RWPE2 (cell line): ENCODE measurements around the gene AGAP5.
"Not testable (repeated sequence)": the region's sequence is repeated elsewhere in the genome, so short reads cannot be mapped to it uniquely, and the experiment has no call there.

Source experiments
- ATAC-seq: fragments of 200-7000 bp; cut with Tn5 transposase; 3 replicates; pipeline ENCODE4 v1.9.1; 2021; ENCODE audit warnings: low read depth
- DNase-seq: peaks from one replicate; pipeline ENCODE4 v3.0.0-alpha.2; 2020; ENCODE audit warnings: low spot score
- H3K27ac ChIP-seq: fragments of 450-650 bp; 2 replicates; pipeline ENCODE4 v1.5.1; 2017; ENCODE audit warnings: mild to moderate bottlenecking; ENCODE audit not compliant: poor library complexity, severe bottlenecking
- H3K27me3 ChIP-seq: fragments of 250-450 bp; sonication (Bioruptor Pico); 2 replicates; pipeline ENCODE4 v1.5.1; 2021; ENCODE audit warnings: mild to moderate bottlenecking, moderate library complexity; ENCODE audit not compliant: insufficient read depth, poor library complexity, severe bottlenecking
- H3K36me3 ChIP-seq: fragments of 250-450 bp; sonication (Bioruptor Pico); 2 replicates; pipeline ENCODE4 v1.5.1; 2020; ENCODE audit warnings: low read depth, mild to moderate bottlenecking, moderate library complexity
- H3K4me1 ChIP-seq: fragments of 250-450 bp; sonication (Bioruptor Pico); 2 replicates; pipeline ENCODE4 v1.5.1; 2021; ENCODE audit warnings: mild to moderate bottlenecking, moderate library complexity; ENCODE audit not compliant: insufficient read depth, poor library complexity, severe bottlenecking
- H3K4me3 ChIP-seq: fragments of 250-450 bp; sonication (Bioruptor Pico); 2 replicates; pipeline ENCODE4 v1.5.1; 2021; ENCODE audit warnings: mild to moderate bottlenecking, moderate library complexity; ENCODE audit not compliant: severe bottlenecking
- H3K9me3 ChIP-seq: fragments of 250-450 bp; sonication (Bioruptor Pico); 2 replicates; pipeline ENCODE4 v1.5.1; 2021; ENCODE audit warnings: mild to moderate bottlenecking, moderate library complexity; ENCODE audit not compliant: severe bottlenecking

Gene AGAP5

GRCh38 chr10:73705506-73706072 is 7.7 kb upstream of the AGAP5 start:
- H3K27ac ChIP-seq, H3K27me3 ChIP-seq, H3K4me3 ChIP-seq, H3K9me3 ChIP-seq, ATAC-seq, DNase-seq, H3K36me3 ChIP-seq, H3K4me1 ChIP-seq: not testable (repeated sequence)

GRCh38 chr10:73703924-73704323 is 6.0 kb upstream of the AGAP5 start:
- ATAC-seq, H3K4me1 ChIP-seq, H3K27ac ChIP-seq, H3K4me3 ChIP-seq, H3K36me3 ChIP-seq, H3K27me3 ChIP-seq, H3K9me3 ChIP-seq, DNase-seq: not testable (repeated sequence)

DNA sequence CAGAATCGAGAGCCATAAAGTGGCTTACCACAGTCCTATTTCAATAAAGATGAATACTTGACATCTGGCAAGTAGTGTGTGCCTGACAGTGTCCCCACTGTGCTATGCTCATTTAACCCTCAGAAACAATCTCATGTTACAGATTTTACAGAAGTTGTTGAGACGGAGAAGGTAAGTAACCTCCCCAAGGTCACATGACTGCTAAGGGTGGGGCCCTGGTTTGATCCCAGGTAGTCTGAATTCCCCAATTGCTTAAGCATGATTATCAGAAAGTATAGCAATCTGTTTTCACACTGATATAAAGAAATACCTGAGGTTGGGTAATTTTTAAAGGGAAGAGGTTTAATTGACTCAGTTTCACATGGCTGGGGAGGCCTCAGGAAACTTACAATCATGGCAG is 910 bp upstream of the AGAP5 start:
- DNase-seq, ATAC-seq, H3K27me3 ChIP-seq, H3K36me3 ChIP-seq, H3K27ac ChIP-seq, H3K4me3 ChIP-seq, H3K9me3 ChIP-seq, H3K4me1 ChIP-seq: not testable (repeated sequence)

GRCh38 chr10:73695302-73695701 is 2.6 kb downstream of the AGAP5 start:
- not testable (repeated sequence) for DNase-seq, H3K36me3 ChIP-seq, H3K27me3 ChIP-seq, H3K9me3 ChIP-seq, H3K4me1 ChIP-seq, ATAC-seq, H3K4me3 ChIP-seq, H3K27ac ChIP-seq

DNA sequence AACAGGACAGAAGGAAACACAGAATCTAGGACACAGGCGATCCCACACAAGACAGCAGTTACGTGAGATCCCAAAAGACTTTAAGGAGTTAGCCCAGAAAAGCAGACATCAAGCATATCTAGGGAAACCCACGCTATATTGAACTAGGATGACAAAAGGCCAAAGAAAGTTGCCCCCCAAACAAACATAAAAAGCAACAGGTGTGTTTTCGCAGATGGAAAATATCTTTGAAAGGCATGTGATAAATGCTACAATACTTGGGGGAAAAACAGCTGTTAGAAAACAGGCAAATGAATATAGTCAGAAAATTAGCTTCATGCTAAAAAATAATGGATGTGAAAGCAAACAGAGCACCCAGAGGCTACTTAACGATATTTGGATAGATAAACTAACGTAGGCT is 7.2 kb downstream of the AGAP5 start:
- H3K4me1 ChIP-seq, H3K27me3 ChIP-seq, H3K4me3 ChIP-seq, H3K27ac ChIP-seq, H3K9me3 ChIP-seq, DNase-seq, ATAC-seq, H3K36me3 ChIP-seq: not testable (repeated sequence)

GRCh38 chr10:73689596-73689995 is 8.3 kb downstream of the AGAP5 start:
- H3K4me3 ChIP-seq, H3K4me1 ChIP-seq, ATAC-seq, H3K9me3 ChIP-seq, H3K27me3 ChIP-seq, H3K36me3 ChIP-seq, DNase-seq, H3K27ac ChIP-seq: not testable (repeated sequence)

DNA sequence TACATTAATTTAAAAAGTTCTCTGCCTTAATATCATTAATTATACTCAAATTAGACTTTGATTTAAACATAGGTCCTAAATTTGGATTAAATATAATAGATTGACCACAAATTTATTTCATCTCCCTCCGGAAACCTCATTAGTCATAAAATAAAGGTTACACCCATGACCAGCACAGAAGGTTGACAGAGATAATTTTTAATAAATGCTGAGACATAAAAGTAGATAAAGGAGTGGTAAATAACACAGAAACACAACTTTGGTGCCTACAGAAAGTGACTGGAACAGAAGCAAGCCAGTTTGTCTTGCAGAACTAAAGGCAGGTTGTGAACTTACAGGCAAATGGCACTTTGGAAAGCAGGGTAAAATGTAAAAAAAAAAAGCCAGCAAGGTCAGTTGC is 10.3 kb downstream of the AGAP5 start:
- H3K27me3 ChIP-seq, H3K27ac ChIP-seq, DNase-seq, H3K36me3 ChIP-seq, H3K4me3 ChIP-seq, H3K4me1 ChIP-seq, H3K9me3 ChIP-seq, ATAC-seq: not testable (repeated sequence)

DNA sequence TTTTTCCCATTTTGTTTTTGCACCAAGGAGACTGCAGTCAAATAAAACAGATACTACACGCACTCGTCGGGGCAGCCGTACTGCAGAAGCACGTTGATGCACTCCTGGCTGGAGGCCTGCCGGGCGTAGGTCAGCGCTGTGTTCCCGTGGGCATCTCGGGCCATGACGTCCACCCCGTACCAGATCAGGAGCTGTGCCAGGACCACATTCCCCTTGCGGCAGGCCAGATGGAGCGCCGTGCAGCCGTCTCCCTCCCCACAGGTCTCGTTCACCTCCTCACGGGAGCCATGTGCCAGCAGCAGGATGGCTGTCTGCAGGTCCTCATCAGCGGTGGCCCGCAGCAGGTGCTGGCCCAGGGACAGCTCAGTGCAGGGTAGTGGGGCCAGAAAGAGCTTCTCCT is 23.4 kb downstream of the AGAP5 start:
- ATAC-seq, DNase-seq, H3K4me1 ChIP-seq, H3K9me3 ChIP-seq, H3K4me3 ChIP-seq, H3K36me3 ChIP-seq, H3K27me3 ChIP-seq, H3K27ac ChIP-seq: not testable (repeated sequence)

- H3K27ac ChIP-seq, H3K27me3 ChIP-seq, DNase-seq, H3K36me3 ChIP-seq, H3K4me3 ChIP-seq, H3K4me1 ChIP-seq, H3K9me3 ChIP-seq, ATAC-seq: not testable (repeated sequence)
These were observed 29.5 kb downstream of the AGAP5 start for GRCh38 chr10:73668378-73668777.

DNA sequence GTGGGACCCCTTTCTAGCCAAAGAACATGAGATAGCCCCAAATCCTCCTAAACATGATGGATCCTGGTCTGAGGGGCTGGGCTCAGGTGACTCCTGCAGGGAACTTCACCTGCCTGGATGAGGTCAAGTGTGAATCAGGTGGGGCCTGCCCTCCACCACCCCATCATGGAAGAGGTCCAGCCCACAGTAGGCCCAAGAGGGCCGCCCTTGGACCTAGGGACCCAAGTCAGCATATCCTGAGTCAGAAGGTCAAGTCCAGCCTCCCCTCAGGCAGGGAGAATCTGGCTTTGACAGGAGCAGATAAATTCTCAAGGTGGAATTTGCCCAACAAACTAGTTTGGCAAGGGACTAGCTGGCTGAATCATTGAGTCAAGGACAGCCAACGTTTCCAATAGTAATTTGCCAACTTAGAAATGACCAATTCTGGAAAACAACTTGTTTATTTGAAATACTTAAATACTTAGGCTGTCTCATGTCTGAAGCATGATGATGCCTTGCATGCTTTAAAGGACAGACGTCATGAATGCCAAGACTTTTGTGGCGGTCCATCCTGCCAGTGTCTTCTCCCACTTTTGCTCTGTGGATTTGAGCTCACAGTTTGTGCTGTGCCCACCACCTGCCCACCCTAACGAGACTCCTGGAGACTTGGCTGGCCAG is 31.6 kb downstream of the AGAP5 start:
- not testable (repeated sequence) for H3K27ac ChIP-seq, H3K27me3 ChIP-seq, H3K4me3 ChIP-seq, H3K36me3 ChIP-seq, ATAC-seq, DNase-seq, H3K9me3 ChIP-seq, H3K4me1 ChIP-seq

DNA sequence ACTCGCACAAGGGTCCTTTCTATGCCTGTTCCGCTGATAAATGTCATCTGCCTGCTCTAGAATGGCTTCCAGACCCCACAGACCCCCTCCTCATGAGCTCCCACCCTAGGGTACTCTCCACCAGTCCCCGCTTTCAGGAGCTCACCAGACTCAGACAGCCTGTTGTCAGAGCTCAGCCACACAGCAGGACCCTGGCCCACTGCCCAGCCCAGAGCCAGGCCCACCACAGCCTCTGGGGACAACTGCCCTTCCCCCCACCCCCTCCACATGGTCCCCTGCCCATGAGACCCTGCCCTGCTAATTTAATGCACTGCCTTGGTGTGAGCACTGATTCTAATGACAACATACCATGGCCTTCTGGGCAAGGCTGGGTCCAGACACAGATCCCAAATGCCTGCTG is 32.3 kb downstream of the AGAP5 start:
- not testable (repeated sequence) for H3K27me3 ChIP-seq, H3K9me3 ChIP-seq, H3K4me1 ChIP-seq, ATAC-seq, H3K36me3 ChIP-seq, H3K4me3 ChIP-seq, H3K27ac ChIP-seq, DNase-seq
